D721Med (cell line): Measurements from ENCODE around the gene DRP2.
"Not testable (repeated sequence)": the region's sequence is repeated elsewhere in the genome, so short reads cannot be mapped to it uniquely, and the experiment has no call there.

Source experiments
- DNase-seq: peaks from one replicate; pipeline ENCODE4 v3.0.0; 2011; ENCODE audit warnings: low spot score; ENCODE audit not compliant: insufficient read length
- FAIRE-seq: peaks from 2 replicates; lab custom pipeline; 2011; peaks lifted over from hg19 to GRCh38; lab: Jason Lieb, UNC
- TF ChIP-seq, protein P1 (sequence below): IDR thresholded peaks from 2 replicates; pipeline ENCODE4 v1.5.1; 2012; ENCODE audit warnings: mild to moderate bottlenecking, control low read depth; ENCODE audit not compliant: insufficient read depth; ENCODE audit errors: missing control alignments

The DRP2 gene, protein sequence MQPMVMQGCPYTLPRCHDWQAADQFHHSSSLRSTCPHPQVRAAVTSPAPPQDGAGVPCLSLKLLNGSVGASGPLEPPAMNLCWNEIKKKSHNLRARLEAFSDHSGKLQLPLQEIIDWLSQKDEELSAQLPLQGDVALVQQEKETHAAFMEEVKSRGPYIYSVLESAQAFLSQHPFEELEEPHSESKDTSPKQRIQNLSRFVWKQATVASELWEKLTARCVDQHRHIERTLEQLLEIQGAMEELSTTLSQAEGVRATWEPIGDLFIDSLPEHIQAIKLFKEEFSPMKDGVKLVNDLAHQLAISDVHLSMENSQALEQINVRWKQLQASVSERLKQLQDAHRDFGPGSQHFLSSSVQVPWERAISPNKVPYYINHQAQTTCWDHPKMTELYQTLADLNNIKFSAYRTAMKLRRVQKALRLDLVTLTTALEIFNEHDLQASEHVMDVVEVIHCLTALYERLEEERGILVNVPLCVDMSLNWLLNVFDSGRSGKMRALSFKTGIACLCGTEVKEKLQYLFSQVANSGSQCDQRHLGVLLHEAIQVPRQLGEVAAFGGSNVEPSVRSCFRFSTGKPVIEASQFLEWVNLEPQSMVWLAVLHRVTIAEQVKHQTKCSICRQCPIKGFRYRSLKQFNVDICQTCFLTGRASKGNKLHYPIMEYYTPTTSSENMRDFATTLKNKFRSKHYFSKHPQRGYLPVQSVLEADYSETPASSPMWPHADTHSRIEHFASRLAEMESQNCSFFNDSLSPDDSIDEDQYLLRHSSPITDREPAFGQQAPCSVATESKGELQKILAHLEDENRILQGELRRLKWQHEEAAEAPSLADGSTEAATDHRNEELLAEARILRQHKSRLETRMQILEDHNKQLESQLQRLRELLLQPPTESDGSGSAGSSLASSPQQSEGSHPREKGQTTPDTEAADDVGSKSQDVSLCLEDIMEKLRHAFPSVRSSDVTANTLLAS

DNA sequence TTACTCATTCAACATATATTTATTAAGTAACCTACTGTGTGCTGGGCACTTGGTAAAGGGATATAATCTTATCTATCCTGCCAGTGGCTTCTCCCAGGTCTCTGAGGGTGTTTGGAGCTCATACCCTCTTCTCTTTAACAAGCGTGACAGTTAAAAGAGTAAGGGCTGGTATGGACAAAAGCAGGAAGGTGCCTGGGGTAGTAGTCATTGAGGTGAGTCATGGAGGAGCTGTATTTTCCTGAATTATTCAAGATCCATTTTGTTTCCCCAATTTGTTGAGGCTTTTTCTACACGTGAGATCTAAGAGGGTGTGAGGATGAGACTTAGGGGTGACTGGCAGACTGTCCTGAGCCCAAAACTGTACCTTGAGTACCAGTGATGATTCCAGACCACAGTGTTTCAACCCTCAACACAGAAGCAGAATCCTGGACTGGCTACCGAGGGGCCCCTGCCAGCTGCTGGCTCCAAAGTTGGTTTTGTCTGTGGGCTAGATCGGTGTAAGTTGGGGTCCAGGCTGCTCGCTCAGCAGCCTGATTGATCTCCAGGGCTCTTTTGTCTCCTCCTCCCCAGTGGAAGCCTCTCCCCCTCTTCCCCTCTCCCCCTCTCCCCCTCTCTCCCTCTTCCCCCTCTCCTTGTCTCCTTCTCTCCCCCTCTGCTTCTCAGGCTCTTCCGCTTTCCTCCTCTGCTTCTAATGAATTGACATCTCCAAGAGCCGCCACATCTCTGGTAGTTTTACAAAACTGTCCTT lies at the start of gene DRP2:
Gene DRP2, plus strand, starts transcription at position 671 of the 748 bp plus-strand sequence. CDS start 11,862 bp downstream, outside the sequence.
- no peak for DNase-seq
- TF ChIP-seq, protein P1, sequence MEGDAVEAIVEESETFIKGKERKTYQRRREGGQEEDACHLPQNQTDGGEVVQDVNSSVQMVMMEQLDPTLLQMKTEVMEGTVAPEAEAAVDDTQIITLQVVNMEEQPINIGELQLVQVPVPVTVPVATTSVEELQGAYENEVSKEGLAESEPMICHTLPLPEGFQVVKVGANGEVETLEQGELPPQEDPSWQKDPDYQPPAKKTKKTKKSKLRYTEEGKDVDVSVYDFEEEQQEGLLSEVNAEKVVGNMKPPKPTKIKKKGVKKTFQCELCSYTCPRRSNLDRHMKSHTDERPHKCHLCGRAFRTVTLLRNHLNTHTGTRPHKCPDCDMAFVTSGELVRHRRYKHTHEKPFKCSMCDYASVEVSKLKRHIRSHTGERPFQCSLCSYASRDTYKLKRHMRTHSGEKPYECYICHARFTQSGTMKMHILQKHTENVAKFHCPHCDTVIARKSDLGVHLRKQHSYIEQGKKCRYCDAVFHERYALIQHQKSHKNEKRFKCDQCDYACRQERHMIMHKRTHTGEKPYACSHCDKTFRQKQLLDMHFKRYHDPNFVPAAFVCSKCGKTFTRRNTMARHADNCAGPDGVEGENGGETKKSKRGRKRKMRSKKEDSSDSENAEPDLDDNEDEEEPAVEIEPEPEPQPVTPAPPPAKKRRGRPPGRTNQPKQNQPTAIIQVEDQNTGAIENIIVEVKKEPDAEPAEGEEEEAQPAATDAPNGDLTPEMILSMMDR: no peak
- FAIRE-seq: no peak

DNA sequence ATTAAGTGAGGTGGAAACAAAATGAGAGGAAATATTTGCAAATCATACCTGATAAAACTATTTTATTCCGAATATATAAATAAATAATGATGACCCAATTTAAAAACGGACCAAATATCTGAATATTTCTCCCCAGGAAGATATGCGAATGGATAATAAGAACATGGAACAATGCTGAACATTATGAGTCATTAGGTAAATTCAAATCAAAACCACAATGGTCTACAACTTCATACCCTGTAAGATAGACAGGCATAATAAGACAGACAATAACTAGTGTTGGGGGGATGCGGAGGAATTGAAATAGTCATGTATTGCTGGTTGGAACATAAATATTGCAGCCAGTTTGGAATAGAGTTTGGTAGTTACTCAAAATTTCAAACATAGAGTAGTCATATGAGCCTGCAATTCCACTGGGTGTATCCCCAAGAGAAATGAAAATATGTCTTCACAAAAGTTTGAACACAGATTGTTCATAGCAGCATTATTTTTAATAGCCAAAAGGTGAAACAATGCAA lies 47.6 kb upstream of the DRP2 start:
- DNase-seq (no peak), FAIRE-seq (no peak)
- TF ChIP-seq, protein P1: no peak

DNA sequence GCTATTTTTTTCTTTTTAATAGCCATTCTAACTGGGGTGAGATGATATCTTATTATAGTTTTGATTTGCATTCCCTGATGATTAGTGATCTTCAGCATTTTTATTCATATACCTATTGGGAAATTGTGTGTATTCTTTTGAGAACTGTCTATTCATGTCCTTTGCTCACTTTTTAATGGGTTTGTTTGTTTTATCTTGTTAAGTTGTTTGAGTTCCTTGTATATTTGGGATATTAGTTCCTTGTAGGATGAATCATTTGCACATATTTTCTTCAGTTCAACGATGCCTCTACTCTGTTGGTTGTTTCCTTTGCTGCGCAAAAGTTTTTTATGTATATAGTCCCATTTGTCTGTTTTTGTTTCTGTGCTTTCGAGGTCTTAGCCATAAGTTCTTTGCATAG lies 43.1 kb upstream of the DRP2 start:
- FAIRE-seq: no peak
- DNase-seq: no peak
- TF ChIP-seq, protein P1: no peak

DNA sequence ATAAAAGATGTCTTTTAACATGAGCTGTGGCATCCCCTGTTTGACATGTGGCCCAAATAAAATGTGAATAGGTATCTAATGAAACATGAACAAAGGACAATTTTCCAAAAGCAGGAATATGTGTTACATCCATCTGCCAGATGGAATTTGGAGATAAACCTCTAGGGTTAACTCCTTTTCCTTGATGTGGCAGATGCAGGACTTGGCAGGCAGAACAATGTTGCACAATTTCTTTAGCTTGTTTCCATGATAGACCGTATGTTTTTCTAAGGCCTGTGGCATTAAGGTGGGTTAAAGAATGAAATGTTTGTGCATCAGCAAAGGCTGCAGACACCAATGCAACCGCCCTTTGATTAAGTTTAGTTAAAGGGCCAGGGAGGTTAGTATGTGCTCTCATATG lies 34.7 kb upstream of the DRP2 start:
- not testable (repeated sequence) for DNase-seq, FAIRE-seq

DNA sequence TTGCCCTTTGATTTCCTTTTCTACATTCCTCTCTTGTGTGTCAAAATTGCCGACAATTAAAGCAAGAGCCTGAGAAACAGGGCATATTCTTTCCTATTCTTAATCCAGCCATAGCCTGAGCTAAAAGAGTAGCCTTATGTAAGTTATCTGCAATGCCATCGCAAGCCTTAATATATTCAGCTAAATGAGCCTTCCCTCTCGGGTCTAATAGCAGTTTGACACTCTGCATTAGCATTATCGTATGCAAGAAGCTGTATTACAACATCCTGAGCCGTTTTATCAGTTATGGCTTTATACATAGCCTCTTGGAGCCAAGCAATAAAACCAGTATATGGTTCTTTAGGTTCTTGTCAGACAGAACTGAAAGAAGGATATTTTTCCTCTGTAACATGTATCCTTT lies 31.6 kb upstream of the DRP2 start:
- not testable (repeated sequence) for DNase-seq, FAIRE-seq

DNA sequence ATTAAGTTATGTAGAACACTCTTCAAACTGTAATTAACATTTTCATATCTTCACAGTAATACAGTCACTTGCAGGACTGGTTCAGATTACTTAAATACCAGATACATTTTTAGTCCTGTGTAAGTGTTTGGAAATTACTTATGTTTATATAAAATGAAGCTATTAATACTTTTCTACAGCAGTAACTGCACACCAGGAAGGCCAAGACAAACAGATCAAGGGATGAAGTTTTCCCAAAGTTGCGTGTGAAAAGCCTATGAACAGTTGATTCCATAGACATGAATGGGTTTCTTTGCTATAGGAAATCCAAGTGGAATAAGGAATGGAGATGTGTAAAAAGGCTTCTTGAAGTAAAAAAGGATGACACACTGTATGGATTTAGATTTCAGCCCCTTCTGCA lies 28.9 kb upstream of the DRP2 start:
- no peak for FAIRE-seq

DNA sequence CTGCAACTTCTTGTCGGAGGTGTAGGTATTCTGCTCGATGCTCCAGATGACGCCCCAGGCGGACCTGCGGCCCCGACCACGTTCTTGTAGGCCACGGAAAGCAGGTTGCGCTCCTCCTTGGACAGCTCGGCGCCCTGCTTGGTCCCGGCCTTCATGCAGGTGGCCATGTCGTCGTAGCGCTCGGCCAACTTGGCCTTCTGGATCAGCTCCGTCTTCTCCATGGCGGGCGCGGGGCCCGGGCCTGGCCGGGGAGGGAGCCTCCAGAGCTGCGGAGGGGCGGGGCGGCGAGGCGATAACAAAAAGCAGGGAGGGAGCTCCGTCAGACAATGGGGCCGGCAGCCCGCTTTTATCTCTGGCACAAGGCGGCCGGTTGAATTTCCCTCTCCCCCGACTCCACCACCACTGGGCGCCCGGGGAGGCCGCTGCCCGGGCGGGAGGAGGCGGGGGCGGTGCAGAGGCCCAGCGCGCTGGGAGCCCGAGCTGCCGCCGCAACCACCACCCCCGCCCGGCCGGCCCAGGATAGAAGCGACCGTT lies 28.3 kb upstream of the DRP2 start:
- TF ChIP-seq, protein P1: no peak
- DNase-seq (no peak), FAIRE-seq (no peak)

More for the DNA sequence above, 28.9 kb upstream of the DRP2 start:
- no peak for DNase-seq
- TF ChIP-seq, protein P1: no peak
